K562 (cell line): Measurements from ENCODE around the gene LLGL1. TPM values are rescaled to one million over a fixed set of nuclear protein-coding genes. Genes with fewer than 3 reads are reported as not detected.

Experiments used
- AFF1 ChIP-seq, 2 experiments: fragments of 450-650 bp; IDR thresholded peaks; 2 replicates each; pipeline ENCODE4 v1.6.1; 2018; ENCODE audit warnings: mild to moderate bottlenecking in 2 of 2, low read depth in 1 of 2; ENCODE audit not compliant: partially characterized antibody in 2 of 2
- BCOR ChIP-seq: fragments of 450-650 bp; IDR thresholded peaks from 2 replicates; pipeline ENCODE4 v1.6.1; 2016
- NEUROD1 ChIP-seq: fragments of 150-350 bp; IDR thresholded peaks from 2 replicates; pipeline ENCODE4 v1.6.1; 2014; ENCODE audit warnings: borderline replicate concordance, low read length, low read depth; ENCODE audit not compliant: partially characterized antibody
- NFIC ChIP-seq: fragments of 450-650 bp; IDR thresholded peaks from 2 replicates; pipeline ENCODE4 v1.6.1; 2017; ENCODE audit warnings: mild to moderate bottlenecking, inconsistent platforms
- NONO ChIP-seq, 2 experiments: fragments of 200-400 bp in 1 of 2; fragments of 450-650 bp in 1 of 2; formaldehyde crosslinking in 1 of 2; IDR thresholded peaks; 2 replicates each; pipeline ENCODE4 v1.6.1; 2017; ENCODE audit warnings: low read depth in 2 of 2, mild to moderate bottlenecking in 2 of 2, moderate library complexity in 2 of 2, low read length in 1 of 2
- NR2C2 ChIP-seq, 2 experiments: fragments of 200-800 bp in 1 of 2; sonication (Bioruptor generic) in 1 of 2; sonication (generic) in 1 of 2; formaldehyde crosslinking in 1 of 2; IDR thresholded peaks; 2 replicates each; pipeline versions ENCODE4 v1.6.1 to v1.8.0; 2016 to 2022; ENCODE audit warnings: mild to moderate bottlenecking in 1 of 2, missing compliant biosample characterization in 1 of 2, missing genetic modification characterization in 1 of 2, missing genetic modification reagents in 1 of 2
- SMAD4 ChIP-seq: fragments of 250-450 bp; sonication (Bioruptor Pico); conservative IDR thresholded peaks from 2 replicates; pipeline ENCODE4 v1.8.0; 2021; ENCODE audit warnings: inconsistent platforms, mild to moderate bottlenecking, moderate library complexity
- SP2 ChIP-seq: IDR thresholded peaks from 2 replicates; pipeline ENCODE4 v1.6.1; 2011; ENCODE audit warnings: mild to moderate bottlenecking, low read depth, low read length, moderate library complexity; ENCODE audit not compliant: poor library complexity, severe bottlenecking; ENCODE audit errors: extremely low read depth
- polyA plus RNA-seq, 8 experiments: library from polyadenylated mRNA; depleted of rRNA in 4 of 8; stranded (reverse) in 5 of 8; unstranded in 3 of 8; fragments of >200 nt; fragmentation: Nextera tagmentation in 2 of 8; fragmentation: Illumina TruSeq in 1 of 8; extraction: Ambion mirVana in 2 of 8; extraction: Trizol in 1 of 8; gene quantifications; 2 replicates each; pipeline versions ENCODE4 v1.2.1 to v1.2.3, GENCODE V29; 2011 to 2014; ENCODE audit warnings: inconsistent platforms in 1 of 8, missing spikeins in 1 of 8
- total RNA-seq, 7 experiments: library from RNA; depleted of rRNA in 6 of 7; stranded (reverse); fragments of >200 nt in 6 of 7; fragmentation: Illumina TruSeq in 2 of 7; extraction: Trizol in 2 of 7; gene quantifications; 2 replicates each; pipeline versions ENCODE4 v1.2.1 to v1.2.3, GENCODE V29; 2011 to 2021; ENCODE audit warnings: low replicate concordance in 1 of 7

LLGL1 gene
- total and polyA plus RNA-seq, 9 of the 15 experiments (the other 6 are each of a cell fraction or from before 2014, with no cell fraction given), result 0.11 to 12.9 (median 5.3) TPM; not detected in 1

GRCh38 chr17:18225121-18225641, at the start of gene LLGL1 (continued):
- TF ChIP-seq AFF1 (IDR thresholded peaks at IDR 0.05; ENCODE audit: low read depth in 1 of 2, partially characterized antibody in 2 of 2) (peak in 1 of 2 experiments; percentile 79), NONO (IDR thresholded peaks at IDR 0.05; ENCODE audit: low read depth in 2 of 2, low read length in 1 of 2) (no peak), BCOR (peak; percentile 60), NFIC (no peak), SMAD4 (CRISPR knock-in tag) (0 out of 2 replicates have a peak, but pooled peaks have one; percentile 25), SP2 (peak; percentile 57), NR2C2 (CRISPR knock-in tag; IDR thresholded peaks at IDR 0.05) (no peak), NR2C2 (tag; IDR thresholded peaks at IDR 0.05) (no peak), NEUROD1 (peak; percentile 34)
